ENCODE results near the gene KCNQ5. TPM values are rescaled to one million over a fixed set of nuclear protein-coding genes. Genes with fewer than 3 reads are reported as not detected.

Gene KCNQ5
- polyA plus RNA-seq, 1 donor (not counting 4 experiments of a cell fraction or from before 2014, with no cell fraction given): 3.4 TPM

GRCh38 chr6:72816022-72816421 lies 194.2 kb downstream of the KCNQ5 start:
- H3K9ac ChIP-seq (ENCODE audit: control insufficient read depth, extremely low read depth, insufficient read depth, low read length): no peak overlapping the region
- H4K20me1 ChIP-seq (ENCODE audit: control insufficient read depth, extremely low read depth, insufficient read depth, low read length): no peaks in the 10 kb centered on the region
- TF ChIP-seq CTCF (optimal IDR thresholded peaks at IDR 0.05 in 1 of 3, IDR thresholded peaks at IDR 0.05 in 1 of 3, conservative IDR thresholded peaks at IDR 0.05 in 1 of 3; ENCODE audit: extremely low read depth in 1 of 3, insufficient read depth in 2 of 3, low read length in 3 of 3): no peak
- TF ChIP-seq EZH2 (IDR thresholded peaks at IDR 0.05; ENCODE audit: low read length): no peak
- DNase-seq (ENCODE audit: low read depth, low spot score): no peak
- no peak overlapping the region for H3K4me3 ChIP-seq (ENCODE audit: control insufficient read depth in 2 of 3, extremely low read depth in 1 of 3, insufficient read depth in 2 of 3, low read depth in 1 of 3, low read length in 3 of 3)
- H3K27ac ChIP-seq (ENCODE audit: control insufficient read depth, insufficient read depth, low read length): no peak overlapping the region
- H3K4me1 ChIP-seq (ENCODE audit: control insufficient read depth, extremely low read depth, insufficient read depth, low read length): peaks cover 20% of the 10 kb centered on the region
- no peak overlapping the region for H2AFZ ChIP-seq (ENCODE audit: control insufficient read depth, low read length)
- no peak for FAIRE-seq
- no peaks in the 10 kb centered on the region for H3K79me2 ChIP-seq (ENCODE audit: control insufficient read depth, insufficient read depth, low read length)
- no peak overlapping the region for H3K4me2 ChIP-seq (ENCODE audit: control insufficient read depth, extremely low read depth, insufficient read depth, low read depth, low read length)
- H3K9me1 ChIP-seq (ENCODE audit: control insufficient read depth, extremely low read depth, insufficient read depth, low read length): no peaks in the 10 kb centered on the region
- H3K9me3 ChIP-seq (ENCODE audit: control insufficient read depth, low read depth, low read length): no peaks in the 10 kb centered on the region
- dilution Hi-C loops (cut with MboI; ENCODE audit: extremely low pct_ligation_motif_present, low sequenced_read_pairs): no loop called here
- no peaks in the 10 kb centered on the region for H3K27me3 ChIP-seq (ENCODE audit: control insufficient read depth, extremely low read depth, insufficient read depth, low read length)
- no peaks in the 10 kb centered on the region for H3K36me3 ChIP-seq (ENCODE audit: control insufficient read depth in 2 of 2, extremely low read depth in 1 of 2, insufficient read depth in 2 of 2, low read length in 2 of 2)

- FAIRE-seq: no peak
Observed at GRCh38 chr6:72817208-72817607, 195.3 kb downstream of the KCNQ5 start.

More at GRCh38 chr6:72817208-72817607, 195.3 kb downstream of the KCNQ5 start:
- no peaks in the 10 kb centered on the region for H3K36me3 ChIP-seq (ENCODE audit: control insufficient read depth in 2 of 2, extremely low read depth in 1 of 2, insufficient read depth in 2 of 2, low read length in 2 of 2)
- H3K9me1 ChIP-seq (ENCODE audit: control insufficient read depth, extremely low read depth, insufficient read depth, low read length): no peaks in the 10 kb centered on the region
- peaks cover 21% of the 10 kb centered on the region for H3K4me1 ChIP-seq (ENCODE audit: control insufficient read depth, extremely low read depth, insufficient read depth, low read length)
- DNase-seq (ENCODE audit: low read depth, low spot score): no peak
- no peak overlapping the region for H3K4me2 ChIP-seq (ENCODE audit: control insufficient read depth, extremely low read depth, insufficient read depth, low read depth, low read length)
- H3K9me3 ChIP-seq (ENCODE audit: control insufficient read depth, low read depth, low read length): no peaks in the 10 kb centered on the region
- no peaks in the 10 kb centered on the region for H3K79me2 ChIP-seq (ENCODE audit: control insufficient read depth, insufficient read depth, low read length)
- dilution Hi-C loops (cut with MboI; ENCODE audit: extremely low pct_ligation_motif_present, low sequenced_read_pairs): no loop called here
- no peaks in the 10 kb centered on the region for H3K27me3 ChIP-seq (ENCODE audit: control insufficient read depth, extremely low read depth, insufficient read depth, low read length)
- TF ChIP-seq EZH2 (IDR thresholded peaks at IDR 0.05; ENCODE audit: low read length) (no peak), CTCF (optimal IDR thresholded peaks at IDR 0.05 in 1 of 3, IDR thresholded peaks at IDR 0.05 in 1 of 3, conservative IDR thresholded peaks at IDR 0.05 in 1 of 3; ENCODE audit: extremely low read depth in 1 of 3, insufficient read depth in 2 of 3, low read length in 3 of 3) (no peak)
- no peak overlapping the region for H3K4me3 ChIP-seq (ENCODE audit: control insufficient read depth in 2 of 3, extremely low read depth in 1 of 3, insufficient read depth in 2 of 3, low read depth in 1 of 3, low read length in 3 of 3)
- no peak overlapping the region for H3K9ac ChIP-seq (ENCODE audit: control insufficient read depth, extremely low read depth, insufficient read depth, low read length)
- no peak overlapping the region for H3K27ac ChIP-seq (ENCODE audit: control insufficient read depth, insufficient read depth, low read length)
- no peak overlapping the region for H2AFZ ChIP-seq (ENCODE audit: control insufficient read depth, low read length)
- H4K20me1 ChIP-seq (ENCODE audit: control insufficient read depth, extremely low read depth, insufficient read depth, low read length): no peaks in the 10 kb centered on the region

Measured in keratinocyte (primary cell).